DMS 273 (cell line): ENCODE results near the gene C14orf180.
A peak's percentile ranks its signal among the peaks of the same experiment; 100 is the strongest.
"Not testable (repeated sequence)": the region's sequence is repeated elsewhere in the genome, so short reads cannot be mapped to it uniquely, and the experiment has no call there.

Experiments
- DNase-seq: peaks from one replicate; lab custom pipeline; 2025; ENCODE audit not compliant: unreplicated experiment; lab: John Stamatoyannopoulos, UW

C14orf180 gene

GRCh38 chr14:104577426-104577825 is 2.1 kb upstream of the C14orf180 start:
- no peak for DNase-seq

GRCh38 chr14:104577847-104578301 is 1.7 kb upstream of the C14orf180 start:
- no peak for DNase-seq

GRCh38 chr14:104578321-104578720 is 1.2 kb upstream of the C14orf180 start:
- peak; percentile 93 for DNase-seq

- DNase-seq = not testable (repeated sequence)
These were observed 375 bp downstream of the C14orf180 start for GRCh38 chr14:104579939-104580338.

GRCh38 chr14:104580961-104581360 is 1.4 kb downstream of the C14orf180 start:
- DNase-seq = peak; percentile 52

- peak; percentile 62 for DNase-seq
These were observed 2.0 kb downstream of the C14orf180 start for GRCh38 chr14:104581521-104581920.

- DNase-seq = peak; percentile 71
These were observed 2.4 kb downstream of the C14orf180 start for GRCh38 chr14:104582005-104582404.

GRCh38 chr14:104582662-104583061 is 3.1 kb downstream of the C14orf180 start:
- DNase-seq = peak; percentile 81

GRCh38 chr14:104583424-104584306 is 4.1 kb downstream of the C14orf180 start:
- peak; percentile 56 for DNase-seq

- no peak for DNase-seq
These were observed 5.0 kb downstream of the C14orf180 start for GRCh38 chr14:104584557-104584956.

GRCh38 chr14:104585966-104586697 is 6.6 kb downstream of the C14orf180 start:
- DNase-seq = no peak

GRCh38 chr14:104586832-104587620 is 7.5 kb downstream of the C14orf180 start:
- DNase-seq = peak; percentile 93

- no peak for DNase-seq
These were observed 8.1 kb downstream of the C14orf180 start for GRCh38 chr14:104587641-104588040.

- no peak for DNase-seq
These were observed 8.7 kb downstream of the C14orf180 start for GRCh38 chr14:104588066-104588857.

- no peak for DNase-seq
These were observed 10.0 kb downstream of the C14orf180 start for GRCh38 chr14:104589338-104590195.

- no peak for DNase-seq
These were observed 10.8 kb downstream of the C14orf180 start for GRCh38 chr14:104590240-104590965.

- DNase-seq = no peak
These were observed 11.5 kb downstream of the C14orf180 start for GRCh38 chr14:104591031-104591430.

GRCh38 chr14:104591506-104592291 is 12.1 kb downstream of the C14orf180 start:
- no peak for DNase-seq
